Measurements from ENCODE around the gene GGA1.
"Not testable (repeated sequence)": the region's sequence is repeated elsewhere in the genome, so short reads cannot be mapped to it uniquely, and the experiment has no call there.

- TF ChIP-seq, protein P1, sequence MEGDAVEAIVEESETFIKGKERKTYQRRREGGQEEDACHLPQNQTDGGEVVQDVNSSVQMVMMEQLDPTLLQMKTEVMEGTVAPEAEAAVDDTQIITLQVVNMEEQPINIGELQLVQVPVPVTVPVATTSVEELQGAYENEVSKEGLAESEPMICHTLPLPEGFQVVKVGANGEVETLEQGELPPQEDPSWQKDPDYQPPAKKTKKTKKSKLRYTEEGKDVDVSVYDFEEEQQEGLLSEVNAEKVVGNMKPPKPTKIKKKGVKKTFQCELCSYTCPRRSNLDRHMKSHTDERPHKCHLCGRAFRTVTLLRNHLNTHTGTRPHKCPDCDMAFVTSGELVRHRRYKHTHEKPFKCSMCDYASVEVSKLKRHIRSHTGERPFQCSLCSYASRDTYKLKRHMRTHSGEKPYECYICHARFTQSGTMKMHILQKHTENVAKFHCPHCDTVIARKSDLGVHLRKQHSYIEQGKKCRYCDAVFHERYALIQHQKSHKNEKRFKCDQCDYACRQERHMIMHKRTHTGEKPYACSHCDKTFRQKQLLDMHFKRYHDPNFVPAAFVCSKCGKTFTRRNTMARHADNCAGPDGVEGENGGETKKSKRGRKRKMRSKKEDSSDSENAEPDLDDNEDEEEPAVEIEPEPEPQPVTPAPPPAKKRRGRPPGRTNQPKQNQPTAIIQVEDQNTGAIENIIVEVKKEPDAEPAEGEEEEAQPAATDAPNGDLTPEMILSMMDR (IDR thresholded peaks at IDR 0.05): not testable (repeated sequence)
- not testable (repeated sequence) for TF ChIP-seq EZH2 (IDR thresholded peaks at IDR 0.05; ENCODE audit: borderline replicate concordance, insufficient read depth, low read depth, low read length, poor library complexity, severe bottlenecking)
These were observed 1.5 kb downstream of the GGA1 start for GRCh38 chr22:37610153-37610475.

Measured in B cell (primary cell).